22Rv1 (cell line): ENCODE data around the gene STK11IP.

Experiments used
- H3K27ac ChIP-seq: fragments of 450-650 bp; 2 replicates; pipeline ENCODE4 v1.5.1; 2017
- CTCF ChIP-seq: fragments of 450-650 bp; IDR thresholded peaks from 2 replicates; pipeline ENCODE4 v1.5.1; 2017; ENCODE audit warnings: mild to moderate bottlenecking
- ZFX ChIP-seq: fragments of 450-650 bp; IDR thresholded peaks from 2 replicates; pipeline ENCODE4 v1.6.1; 2017; ENCODE audit warnings: antibody characterized with exemption, borderline replicate concordance

The STK11IP gene, protein sequence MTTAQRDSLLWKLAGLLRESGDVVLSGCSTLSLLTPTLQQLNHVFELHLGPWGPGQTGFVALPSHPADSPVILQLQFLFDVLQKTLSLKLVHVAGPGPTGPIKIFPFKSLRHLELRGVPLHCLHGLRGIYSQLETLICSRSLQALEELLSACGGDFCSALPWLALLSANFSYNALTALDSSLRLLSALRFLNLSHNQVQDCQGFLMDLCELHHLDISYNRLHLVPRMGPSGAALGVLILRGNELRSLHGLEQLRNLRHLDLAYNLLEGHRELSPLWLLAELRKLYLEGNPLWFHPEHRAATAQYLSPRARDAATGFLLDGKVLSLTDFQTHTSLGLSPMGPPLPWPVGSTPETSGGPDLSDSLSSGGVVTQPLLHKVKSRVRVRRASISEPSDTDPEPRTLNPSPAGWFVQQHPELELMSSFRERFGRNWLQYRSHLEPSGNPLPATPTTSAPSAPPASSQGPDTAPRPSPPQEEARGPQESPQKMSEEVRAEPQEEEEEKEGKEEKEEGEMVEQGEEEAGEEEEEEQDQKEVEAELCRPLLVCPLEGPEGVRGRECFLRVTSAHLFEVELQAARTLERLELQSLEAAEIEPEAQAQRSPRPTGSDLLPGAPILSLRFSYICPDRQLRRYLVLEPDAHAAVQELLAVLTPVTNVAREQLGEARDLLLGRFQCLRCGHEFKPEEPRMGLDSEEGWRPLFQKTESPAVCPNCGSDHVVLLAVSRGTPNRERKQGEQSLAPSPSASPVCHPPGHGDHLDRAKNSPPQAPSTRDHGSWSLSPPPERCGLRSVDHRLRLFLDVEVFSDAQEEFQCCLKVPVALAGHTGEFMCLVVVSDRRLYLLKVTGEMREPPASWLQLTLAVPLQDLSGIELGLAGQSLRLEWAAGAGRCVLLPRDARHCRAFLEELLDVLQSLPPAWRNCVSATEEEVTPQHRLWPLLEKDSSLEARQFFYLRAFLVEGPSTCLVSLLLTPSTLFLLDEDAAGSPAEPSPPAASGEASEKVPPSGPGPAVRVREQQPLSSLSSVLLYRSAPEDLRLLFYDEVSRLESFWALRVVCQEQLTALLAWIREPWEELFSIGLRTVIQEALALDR

DNA sequence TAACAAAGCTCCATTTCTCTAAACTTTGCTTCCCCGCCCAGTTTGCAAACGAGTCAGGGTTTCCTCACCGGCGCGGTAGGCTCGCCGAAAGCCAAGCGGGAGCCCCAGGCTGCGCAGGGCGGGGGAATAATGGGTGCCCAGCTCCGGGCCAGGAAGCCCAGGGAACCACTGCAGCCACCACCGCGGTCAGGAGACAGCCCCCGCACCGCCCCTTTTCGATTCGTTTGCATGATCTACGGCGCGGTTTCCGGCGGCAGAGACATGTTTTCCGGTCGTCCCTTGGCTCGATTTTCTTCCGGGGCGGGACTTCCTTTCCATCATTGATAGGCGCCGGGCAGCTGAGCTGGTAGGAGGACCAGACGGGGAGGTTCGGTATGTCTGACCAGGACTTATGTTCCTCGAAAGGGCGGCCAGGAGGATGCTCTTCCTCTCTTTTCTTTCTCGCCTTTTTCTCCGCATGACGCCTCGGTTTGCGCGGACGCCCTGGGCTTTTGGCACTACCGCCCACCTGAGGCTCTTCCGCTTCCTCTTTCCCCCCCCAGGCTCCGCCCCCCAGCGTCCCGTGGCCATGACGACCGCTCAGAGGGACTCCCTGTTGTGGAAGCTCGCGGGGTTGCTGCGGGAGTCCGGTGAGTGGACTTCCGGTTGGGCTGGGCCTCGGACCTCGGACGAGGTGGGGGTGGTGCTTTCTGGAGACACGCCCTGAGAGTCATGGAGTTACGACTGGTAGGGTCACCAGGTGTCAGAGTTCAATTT lies at the start of gene STK11IP:
Gene STK11IP, plus strand, starts transcription at position 306 of the 756 bp plus-strand sequence. Its CDS starts 263 bp downstream, at position 569.
- H3K27ac ChIP-seq, result peak within 1 kb of the TSS; percentile 87
- no peak for TF ChIP-seq CTCF
- TF ChIP-seq ZFX, result no peak

GRCh38 chr2:219548990-219549389 lies 48.7 kb upstream of the STK11IP start:
- H3K27ac ChIP-seq, result no peak overlapping the region
- TF ChIP-seq ZFX (no peak), CTCF (no peak)

- no peak for TF ChIP-seq CTCF
- no peak for TF ChIP-seq ZFX
- no peak overlapping the region for H3K27ac ChIP-seq
Measured at GRCh38 chr2:219549619-219550018, 48.0 kb upstream of the STK11IP start.

GRCh38 chr2:219551441-219552381 lies 45.9 kb upstream of the STK11IP start:
- no peak for TF ChIP-seq ZFX
- TF ChIP-seq CTCF, result no peak
- peak overlapping the region; percentile 62 for H3K27ac ChIP-seq

- TF ChIP-seq CTCF (no peak), ZFX (no peak)
- peak overlapping the region; percentile 62 for H3K27ac ChIP-seq
Measured at GRCh38 chr2:219552382-219553167, 45.1 kb upstream of the STK11IP start.

GRCh38 chr2:219553168-219553417 lies 44.6 kb upstream of the STK11IP start:
- no peak overlapping the region for H3K27ac ChIP-seq
- TF ChIP-seq CTCF, result no peak
- TF ChIP-seq ZFX, result no peak
